Measurements from ENCODE around the gene USP34. TPM values are rescaled to one million over a fixed set of nuclear protein-coding genes. Genes with fewer than 3 reads are reported as not detected.

The USP34 gene
- total and polyA plus RNA-seq, 9 of the 15 experiments (the other 6 are each of a cell fraction or from before 2014, with no cell fraction given): 19.8 to 108 (median 67.8) TPM

DNA sequence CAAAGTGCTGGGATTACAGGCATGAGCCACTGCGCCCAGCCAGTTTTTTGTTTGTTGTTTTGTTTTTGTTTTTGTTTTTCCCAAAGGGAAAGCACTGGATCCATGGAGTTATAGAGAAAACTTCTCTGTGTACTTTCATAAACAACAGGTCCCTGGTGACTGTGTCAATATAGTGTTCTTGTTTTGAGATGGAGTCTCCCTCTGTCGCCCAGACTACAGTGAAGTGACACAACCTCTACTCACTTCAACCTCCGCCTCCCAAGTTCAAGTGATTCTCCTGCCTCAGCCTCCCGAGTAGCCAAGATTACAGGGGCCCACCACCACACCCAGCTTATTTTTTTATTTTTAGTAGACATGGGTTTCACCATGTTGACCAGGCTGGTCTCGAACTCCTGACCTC is 16.5 kb downstream of the USP34 start (continued):
- TF ChIP-seq POLR2H (tag; IDR thresholded peaks at IDR 0.05; ENCODE audit: low read depth) (no peak), CSDE1 (IDR thresholded peaks at IDR 0.05) (no peak), ZNF253 (CRISPR knock-in tag; conservative IDR thresholded peaks at IDR 0.05) (no peak), GABPA (tag; conservative IDR thresholded peaks at IDR 0.05; ENCODE audit: low read depth) (no peak), HEY1 (CRISPR knock-in tag; IDR thresholded peaks at IDR 0.05; ENCODE audit: borderline replicate concordance) (no peak)
- TF ChIP-seq, protein P1, sequence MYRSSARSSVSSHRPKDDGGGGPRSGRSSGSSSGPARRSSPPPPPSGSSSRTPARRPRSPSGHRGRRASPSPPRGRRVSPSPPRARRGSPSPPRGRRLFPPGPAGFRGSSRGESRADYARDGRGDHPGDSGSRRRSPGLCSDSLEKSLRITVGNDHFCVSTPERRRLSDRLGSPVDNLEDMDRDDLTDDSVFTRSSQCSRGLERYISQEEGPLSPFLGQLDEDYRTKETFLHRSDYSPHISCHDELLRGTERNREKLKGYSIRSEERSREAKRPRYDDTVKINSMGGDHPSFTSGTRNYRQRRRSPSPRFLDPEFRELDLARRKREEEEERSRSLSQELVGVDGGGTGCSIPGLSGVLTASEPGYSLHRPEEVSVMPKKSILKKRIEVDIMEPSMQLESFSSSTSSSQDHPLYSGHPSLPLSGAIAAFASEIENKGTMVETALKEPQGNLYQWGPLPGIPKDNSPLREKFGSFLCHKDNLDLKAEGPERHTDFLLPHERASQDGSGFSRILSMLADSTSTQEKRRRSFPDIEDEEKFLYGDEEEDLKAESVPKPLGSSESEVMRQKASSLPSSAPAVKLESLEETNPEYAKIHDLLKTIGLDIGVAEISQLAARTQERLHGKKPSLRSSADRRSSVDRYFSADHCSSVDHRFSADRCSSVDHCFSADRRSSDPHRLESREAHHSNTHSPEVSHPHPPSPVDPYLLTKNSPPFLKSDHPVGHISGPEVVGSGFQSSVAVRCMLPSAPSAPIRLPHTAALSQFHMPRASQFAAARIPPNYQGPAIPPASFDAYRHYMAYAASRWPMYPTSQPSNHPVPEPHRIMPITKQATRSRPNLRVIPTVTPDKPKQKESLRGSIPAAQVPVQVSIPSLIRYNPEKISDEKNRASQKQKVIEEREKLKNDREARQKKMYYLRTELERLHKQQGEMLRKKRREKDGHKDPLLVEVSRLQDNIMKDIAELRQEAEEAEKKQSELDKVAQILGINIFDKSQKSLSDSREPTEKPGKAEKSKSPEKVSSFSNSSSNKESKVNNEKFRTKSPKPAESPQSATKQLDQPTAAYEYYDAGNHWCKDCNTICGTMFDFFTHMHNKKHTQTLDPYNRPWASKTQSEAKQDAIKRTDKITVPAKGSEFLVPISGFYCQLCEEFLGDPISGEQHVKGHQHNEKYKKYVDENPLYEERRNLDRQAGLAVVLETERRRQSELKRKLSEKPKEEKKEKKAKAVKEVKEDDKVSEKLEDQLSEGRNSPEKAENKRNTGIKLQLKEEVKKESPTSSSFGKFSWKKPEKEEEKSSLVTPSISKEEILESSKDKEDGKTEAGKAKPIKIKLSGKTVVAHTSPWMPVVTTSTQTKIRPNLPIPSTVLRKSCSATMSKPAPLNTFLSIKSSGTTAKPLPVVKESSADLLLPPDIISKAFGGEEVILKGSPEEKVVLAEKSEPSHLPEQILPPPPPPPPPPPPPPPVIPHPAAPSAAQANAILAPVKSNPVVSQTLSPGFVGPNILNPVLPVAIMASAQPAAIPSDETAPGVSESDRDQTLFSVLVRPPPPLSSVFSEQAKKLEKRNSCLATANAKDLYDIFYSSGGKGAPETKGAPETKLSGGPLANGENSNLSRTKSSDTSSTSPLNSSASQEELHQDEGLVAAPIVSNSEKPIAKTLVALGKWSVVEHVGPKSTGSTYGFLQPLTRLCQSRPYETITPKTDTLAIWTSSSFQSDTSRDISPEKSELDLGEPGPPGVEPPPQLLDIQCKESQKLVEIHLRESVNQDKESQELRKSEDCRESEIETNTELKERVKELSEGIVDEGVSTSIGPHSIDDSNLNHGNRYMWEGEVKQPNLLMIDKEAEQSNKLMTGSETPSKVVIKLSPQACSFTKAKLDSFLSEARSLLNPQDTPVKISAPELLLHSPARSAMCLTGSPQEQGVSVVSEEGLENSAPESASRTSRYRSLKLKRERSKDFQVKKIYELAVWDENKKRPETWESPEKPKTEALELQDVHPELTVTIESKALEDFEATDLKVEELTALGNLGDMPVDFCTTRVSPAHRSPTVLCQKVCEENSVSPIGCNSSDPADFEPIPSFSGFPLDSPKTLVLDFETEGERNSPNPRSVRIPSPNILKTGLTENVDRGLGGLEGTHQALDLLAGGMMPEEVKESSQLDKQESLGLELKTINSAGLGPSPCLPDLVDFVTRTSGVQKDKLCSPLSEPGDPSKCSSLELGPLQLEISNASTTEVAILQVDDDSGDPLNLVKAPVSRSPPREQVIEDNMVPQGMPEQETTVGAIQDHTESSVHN (IDR thresholded peaks at IDR 0.05; ENCODE audit: borderline replicate concordance in 1 of 2, low read depth in 1 of 2): no peak
- TF ChIP-seq, protein P2, sequence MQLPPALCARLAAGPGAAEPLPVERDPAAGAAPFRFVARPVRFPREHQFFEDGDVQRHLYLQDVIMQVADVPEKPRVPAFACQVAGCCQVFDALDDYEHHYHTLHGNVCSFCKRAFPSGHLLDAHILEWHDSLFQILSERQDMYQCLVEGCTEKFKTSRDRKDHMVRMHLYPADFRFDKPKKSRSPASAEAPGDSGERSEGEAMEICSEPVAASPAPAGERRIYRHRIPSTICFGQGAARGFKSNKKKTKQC (CRISPR knock-in tag; IDR thresholded peaks at IDR 0.05): no peak
- TF ChIP-seq, protein P3, sequence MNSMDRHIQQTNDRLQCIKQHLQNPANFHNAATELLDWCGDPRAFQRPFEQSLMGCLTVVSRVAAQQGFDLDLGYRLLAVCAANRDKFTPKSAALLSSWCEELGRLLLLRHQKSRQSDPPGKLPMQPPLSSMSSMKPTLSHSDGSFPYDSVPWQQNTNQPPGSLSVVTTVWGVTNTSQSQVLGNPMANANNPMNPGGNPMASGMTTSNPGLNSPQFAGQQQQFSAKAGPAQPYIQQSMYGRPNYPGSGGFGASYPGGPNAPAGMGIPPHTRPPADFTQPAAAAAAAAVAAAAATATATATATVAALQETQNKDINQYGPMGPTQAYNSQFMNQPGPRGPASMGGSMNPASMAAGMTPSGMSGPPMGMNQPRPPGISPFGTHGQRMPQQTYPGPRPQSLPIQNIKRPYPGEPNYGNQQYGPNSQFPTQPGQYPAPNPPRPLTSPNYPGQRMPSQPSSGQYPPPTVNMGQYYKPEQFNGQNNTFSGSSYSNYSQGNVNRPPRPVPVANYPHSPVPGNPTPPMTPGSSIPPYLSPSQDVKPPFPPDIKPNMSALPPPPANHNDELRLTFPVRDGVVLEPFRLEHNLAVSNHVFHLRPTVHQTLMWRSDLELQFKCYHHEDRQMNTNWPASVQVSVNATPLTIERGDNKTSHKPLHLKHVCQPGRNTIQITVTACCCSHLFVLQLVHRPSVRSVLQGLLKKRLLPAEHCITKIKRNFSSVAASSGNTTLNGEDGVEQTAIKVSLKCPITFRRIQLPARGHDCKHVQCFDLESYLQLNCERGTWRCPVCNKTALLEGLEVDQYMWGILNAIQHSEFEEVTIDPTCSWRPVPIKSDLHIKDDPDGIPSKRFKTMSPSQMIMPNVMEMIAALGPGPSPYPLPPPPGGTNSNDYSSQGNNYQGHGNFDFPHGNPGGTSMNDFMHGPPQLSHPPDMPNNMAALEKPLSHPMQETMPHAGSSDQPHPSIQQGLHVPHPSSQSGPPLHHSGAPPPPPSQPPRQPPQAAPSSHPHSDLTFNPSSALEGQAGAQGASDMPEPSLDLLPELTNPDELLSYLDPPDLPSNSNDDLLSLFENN (IDR thresholded peaks at IDR 0.05; ENCODE audit: low read depth in 2 of 2, low read length in 2 of 2): no peak
- TF ChIP-seq, protein P4, sequence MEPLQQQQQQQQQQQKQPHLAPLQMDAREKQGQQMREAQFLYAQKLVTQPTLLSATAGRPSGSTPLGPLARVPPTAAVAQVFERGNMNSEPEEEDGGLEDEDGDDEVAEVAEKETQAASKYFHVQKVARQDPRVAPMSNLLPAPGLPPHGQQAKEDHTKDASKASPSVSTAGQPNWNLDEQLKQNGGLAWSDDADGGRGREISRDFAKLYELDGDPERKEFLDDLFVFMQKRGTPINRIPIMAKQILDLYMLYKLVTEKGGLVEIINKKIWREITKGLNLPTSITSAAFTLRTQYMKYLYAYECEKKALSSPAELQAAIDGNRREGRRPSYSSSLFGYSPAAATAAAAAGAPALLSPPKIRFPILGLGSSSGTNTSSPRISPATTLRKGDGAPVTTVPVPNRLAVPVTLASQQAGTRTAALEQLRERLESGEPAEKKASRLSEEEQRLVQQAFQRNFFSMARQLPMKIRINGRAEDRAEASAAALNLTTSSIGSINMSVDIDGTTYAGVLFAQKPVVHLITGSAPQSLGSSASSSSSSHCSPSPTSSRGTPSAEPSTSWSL (CRISPR knock-in tag; IDR thresholded peaks at IDR 0.05; ENCODE audit: borderline replicate concordance): no peak
- TF ChIP-seq, protein P5, sequence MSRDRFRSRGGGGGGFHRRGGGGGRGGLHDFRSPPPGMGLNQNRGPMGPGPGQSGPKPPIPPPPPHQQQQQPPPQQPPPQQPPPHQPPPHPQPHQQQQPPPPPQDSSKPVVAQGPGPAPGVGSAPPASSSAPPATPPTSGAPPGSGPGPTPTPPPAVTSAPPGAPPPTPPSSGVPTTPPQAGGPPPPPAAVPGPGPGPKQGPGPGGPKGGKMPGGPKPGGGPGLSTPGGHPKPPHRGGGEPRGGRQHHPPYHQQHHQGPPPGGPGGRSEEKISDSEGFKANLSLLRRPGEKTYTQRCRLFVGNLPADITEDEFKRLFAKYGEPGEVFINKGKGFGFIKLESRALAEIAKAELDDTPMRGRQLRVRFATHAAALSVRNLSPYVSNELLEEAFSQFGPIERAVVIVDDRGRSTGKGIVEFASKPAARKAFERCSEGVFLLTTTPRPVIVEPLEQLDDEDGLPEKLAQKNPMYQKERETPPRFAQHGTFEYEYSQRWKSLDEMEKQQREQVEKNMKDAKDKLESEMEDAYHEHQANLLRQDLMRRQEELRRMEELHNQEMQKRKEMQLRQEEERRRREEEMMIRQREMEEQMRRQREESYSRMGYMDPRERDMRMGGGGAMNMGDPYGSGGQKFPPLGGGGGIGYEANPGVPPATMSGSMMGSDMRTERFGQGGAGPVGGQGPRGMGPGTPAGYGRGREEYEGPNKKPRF (IDR thresholded peaks at IDR 0.05; ENCODE audit: low read depth, low read length): no peak

Measured in K562 (cell line).